Fibroblast of pulmonary artery (primary cell): Measurements from ENCODE around the gene PLXNC1.
A peak's percentile ranks its signal among the peaks of the same experiment; 100 is the strongest.

Experiments used
- DNase-seq: peaks from one replicate; pipeline ENCODE4 v3.0.0-alpha.2; 2010; ENCODE audit warnings: low read depth
- H3K4me3 ChIP-seq: replicated peaks from 2 replicates; pipeline ENCODE4 v1.5.1; 2011; ENCODE audit warnings: low read depth, mild to moderate bottlenecking, control low read depth, low read length, moderate library complexity
- TF ChIP-seq, protein P1 (sequence below): IDR thresholded peaks from 2 replicates; pipeline ENCODE4 v1.5.1; 2011; ENCODE audit warnings: mild to moderate bottlenecking, control low read depth, low read length, inconsistent platforms; ENCODE audit errors: missing control alignments

Gene PLXNC1

DNA sequence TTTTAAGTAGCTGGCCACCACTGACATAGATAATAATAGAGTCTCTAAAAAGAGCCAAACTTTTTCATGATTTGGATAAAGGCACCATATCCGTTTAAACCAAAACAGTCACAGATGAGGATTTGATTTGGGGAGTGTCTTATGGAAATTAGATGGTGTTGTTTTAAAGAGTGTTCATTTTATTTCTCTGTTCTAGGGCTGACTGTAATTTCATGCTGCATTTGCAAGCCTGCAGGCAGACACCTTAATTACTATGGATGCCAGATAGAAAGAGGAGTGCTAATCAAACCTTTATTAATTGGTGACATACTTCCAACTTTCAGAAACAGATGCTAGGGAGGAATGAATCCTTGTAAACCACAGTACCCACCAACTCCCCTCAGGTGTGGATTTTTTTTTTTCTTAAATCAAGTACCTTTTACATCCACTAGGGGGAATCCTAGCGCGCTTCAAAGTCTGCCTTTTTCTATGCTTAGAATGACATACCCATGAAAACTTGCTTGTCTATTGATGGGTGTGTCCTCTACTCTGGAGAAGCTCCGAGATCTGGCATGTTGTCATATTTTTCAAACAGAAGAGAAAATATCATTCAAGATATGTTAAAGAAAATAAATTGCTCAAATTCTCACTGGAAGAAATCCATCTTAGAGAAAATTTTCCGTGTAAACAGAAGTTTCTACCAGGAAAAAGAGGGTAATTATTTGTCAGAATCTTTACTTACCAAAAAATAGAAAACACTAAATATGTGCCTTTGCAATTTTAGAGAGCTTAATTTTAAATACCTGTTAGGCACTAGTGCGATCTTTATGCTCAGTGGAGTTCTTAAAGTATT lies 14.2 kb upstream of the PLXNC1 start:
- no peak overlapping the region for H3K4me3 ChIP-seq
- DNase-seq: peak; percentile 72
- TF ChIP-seq, protein P1, sequence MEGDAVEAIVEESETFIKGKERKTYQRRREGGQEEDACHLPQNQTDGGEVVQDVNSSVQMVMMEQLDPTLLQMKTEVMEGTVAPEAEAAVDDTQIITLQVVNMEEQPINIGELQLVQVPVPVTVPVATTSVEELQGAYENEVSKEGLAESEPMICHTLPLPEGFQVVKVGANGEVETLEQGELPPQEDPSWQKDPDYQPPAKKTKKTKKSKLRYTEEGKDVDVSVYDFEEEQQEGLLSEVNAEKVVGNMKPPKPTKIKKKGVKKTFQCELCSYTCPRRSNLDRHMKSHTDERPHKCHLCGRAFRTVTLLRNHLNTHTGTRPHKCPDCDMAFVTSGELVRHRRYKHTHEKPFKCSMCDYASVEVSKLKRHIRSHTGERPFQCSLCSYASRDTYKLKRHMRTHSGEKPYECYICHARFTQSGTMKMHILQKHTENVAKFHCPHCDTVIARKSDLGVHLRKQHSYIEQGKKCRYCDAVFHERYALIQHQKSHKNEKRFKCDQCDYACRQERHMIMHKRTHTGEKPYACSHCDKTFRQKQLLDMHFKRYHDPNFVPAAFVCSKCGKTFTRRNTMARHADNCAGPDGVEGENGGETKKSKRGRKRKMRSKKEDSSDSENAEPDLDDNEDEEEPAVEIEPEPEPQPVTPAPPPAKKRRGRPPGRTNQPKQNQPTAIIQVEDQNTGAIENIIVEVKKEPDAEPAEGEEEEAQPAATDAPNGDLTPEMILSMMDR: peak; percentile 75

DNA sequence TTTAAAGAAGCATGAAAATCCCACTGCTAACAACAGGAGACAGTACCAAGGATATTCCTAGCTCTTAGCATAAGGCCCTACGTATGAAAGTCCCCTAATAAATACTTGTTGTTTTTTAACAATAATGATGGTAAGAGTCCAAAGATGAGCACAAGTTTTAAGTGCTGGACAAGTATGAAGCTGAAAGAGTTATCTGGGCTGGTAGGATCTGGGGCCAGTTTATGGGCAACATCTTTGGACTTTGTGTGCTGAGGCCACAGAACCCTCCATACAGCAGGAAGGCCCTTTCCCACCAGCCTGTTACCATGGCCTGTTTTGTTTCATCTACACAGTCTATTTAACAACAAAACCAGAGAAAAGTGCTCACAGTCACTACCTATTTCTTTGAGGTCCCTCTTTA lies 12.5 kb upstream of the PLXNC1 start:
- TF ChIP-seq, protein P1: no peak
- DNase-seq: no peak
- no peak overlapping the region for H3K4me3 ChIP-seq

DNA sequence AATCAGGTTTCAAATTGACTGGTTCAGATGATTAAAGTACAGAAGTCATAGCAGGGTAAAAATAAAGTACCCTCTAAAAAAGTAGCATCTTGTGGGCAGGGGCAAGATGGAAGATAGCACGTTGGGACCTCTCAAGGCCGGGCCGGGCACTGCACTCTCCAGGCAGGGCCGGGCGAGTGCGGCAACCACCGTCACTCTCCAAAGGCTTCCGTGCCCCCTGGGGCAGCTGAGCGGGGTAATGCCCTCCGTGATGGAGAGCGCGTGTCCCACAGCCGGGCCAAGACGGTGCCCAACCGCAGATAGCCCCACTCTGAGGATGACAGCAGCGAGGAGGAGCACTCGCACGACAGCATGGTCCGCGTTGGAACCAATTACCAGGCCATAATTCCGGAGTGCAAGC lies 8.6 kb upstream of the PLXNC1 start:
- H3K4me3 ChIP-seq: no peak overlapping the region
- TF ChIP-seq, protein P1: no peak
- no peak for DNase-seq

DNA sequence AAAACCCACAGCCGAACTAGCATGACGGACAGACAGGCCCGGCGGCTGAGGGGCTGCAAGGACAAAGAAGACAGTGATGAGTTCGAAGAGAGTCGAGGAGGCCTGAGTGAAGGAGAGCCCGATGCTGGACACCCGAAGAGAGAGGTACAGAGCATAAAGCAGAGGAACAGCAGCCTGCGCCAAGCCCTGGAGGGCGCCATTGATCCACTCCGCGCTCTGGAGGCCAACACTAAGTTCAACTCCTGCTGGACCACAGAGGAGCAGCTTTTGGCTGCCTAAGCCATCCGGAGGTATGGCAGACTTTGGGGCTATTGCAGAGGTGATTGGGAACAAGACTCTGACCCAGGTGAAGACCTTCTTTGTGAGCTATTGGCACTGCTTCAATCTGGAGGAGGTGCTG lies 7.8 kb upstream of the PLXNC1 start:
- H3K4me3 ChIP-seq: no peak overlapping the region
- peak; percentile 38 for DNase-seq
- TF ChIP-seq, protein P1: peak; percentile 31

DNA sequence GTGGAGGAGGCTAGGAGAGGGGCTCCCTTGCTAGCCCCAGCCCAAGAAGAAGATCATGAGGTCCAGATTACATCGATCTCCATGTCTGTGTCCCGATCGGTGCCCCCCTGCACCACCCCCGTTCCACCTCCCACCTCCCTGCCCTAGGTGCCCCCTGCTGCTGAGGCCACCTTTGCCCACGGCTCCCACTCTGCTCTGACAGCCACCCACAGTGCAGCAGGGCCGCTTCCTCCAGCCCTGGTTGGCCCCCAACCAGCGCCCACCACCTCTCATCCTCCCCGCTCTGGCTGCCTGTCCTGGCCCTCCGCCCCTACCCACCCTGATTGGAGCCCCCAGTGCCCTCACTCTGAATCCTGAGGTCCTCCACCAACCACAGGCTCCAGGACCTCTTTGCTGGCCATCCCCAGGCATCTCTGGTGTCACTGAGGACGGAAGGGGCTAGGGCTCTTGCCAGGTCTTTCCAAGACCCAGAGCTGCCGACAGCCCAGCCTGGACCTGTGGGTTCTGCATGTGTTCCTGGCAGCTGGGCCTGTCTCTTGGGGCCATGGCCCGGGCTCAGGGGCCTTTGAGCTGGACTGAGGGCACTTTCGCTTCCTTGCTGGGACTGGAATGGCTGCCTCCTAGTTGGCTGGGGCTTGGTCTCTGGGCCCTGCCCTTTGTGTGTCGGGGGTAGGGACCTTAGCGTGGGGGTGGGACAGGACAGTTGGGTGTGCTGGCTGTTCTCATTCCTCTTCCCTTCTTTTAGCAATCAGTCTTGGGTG lies 7.2 kb upstream of the PLXNC1 start:
- DNase-seq: no peak
- no peak overlapping the region for H3K4me3 ChIP-seq
- TF ChIP-seq, protein P1: no peak

DNA sequence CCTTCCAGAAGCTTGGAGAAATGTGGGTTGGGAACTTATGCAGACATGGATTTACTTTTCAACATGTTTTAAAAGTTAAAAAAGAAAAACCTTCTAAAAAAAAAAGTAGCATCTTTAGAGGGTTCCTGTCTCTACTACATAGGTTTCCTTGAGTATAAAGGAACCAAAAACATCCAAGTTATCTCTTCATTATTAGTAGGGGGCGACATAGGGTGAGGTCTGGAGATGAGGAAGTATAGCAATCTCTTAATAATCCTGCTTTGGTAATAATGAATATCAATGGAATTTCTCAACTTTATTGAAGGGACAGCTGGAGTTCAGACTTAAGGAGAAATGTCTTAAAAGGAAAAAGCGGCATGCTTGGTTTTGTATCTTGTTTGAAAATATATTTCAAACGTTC lies 6.5 kb upstream of the PLXNC1 start:
- no peak for DNase-seq
- TF ChIP-seq, protein P1: no peak

More for the DNA sequence above, 6.5 kb upstream of the PLXNC1 start:
- H3K4me3 ChIP-seq: no peak overlapping the region
